ENCODE results near the gene YPEL2.

Gene YPEL2

DNA sequence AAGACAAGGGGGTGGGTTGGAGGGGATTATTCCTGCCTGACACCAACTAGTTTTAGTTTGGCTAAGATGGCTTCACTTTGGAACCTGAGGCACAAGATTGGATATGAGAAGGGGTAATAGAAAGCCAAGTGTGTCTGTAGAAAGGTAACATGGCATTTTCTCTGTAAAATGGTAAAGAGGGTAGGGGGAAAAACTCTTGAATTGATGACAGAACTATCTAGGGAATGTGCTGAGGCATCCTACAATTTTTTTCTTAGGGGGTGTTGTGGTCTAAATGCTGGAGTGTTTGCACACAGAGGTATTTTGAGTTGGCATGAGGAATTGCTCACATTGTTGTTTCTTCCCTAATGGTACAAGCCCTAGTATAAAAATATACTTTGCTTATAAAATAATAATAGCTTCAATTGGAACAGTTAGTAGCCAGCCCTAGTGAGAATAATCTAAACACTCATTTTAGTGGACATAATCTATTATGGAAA lies 25.8 kb downstream of the YPEL2 start:
- peak; percentile 59 for DNase-seq (ENCODE audit: low spot score)

- DNase-seq (ENCODE audit: low spot score) = peak; percentile 64
Measured at GRCh38 chr17:59357929-59358328, 26.5 kb downstream of the YPEL2 start.

DNA sequence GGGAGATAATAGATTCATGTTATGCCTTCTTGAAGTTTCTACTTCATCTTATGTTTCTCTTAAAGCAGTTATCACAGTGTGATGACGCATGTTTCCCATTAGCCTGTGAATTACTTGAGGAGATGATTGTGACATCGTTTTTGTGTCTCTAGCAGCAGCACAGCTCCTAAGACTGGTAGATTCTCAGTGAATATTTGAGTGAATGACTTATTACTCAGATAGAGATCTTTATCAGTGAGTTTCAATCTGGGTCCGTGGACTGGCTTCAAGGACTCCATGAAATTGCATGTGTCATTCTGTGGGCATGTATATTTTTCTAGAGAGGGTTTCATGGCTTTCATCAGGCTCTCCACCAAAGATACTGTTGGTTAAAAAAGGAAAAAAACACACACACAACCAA lies 29.9 kb downstream of the YPEL2 start:
- DNase-seq (ENCODE audit: low spot score) = peak; percentile 70

- peak; percentile 54 for DNase-seq (ENCODE audit: low spot score)
Measured at GRCh38 chr17:59361916-59362810, 30.7 kb downstream of the YPEL2 start.

DNA sequence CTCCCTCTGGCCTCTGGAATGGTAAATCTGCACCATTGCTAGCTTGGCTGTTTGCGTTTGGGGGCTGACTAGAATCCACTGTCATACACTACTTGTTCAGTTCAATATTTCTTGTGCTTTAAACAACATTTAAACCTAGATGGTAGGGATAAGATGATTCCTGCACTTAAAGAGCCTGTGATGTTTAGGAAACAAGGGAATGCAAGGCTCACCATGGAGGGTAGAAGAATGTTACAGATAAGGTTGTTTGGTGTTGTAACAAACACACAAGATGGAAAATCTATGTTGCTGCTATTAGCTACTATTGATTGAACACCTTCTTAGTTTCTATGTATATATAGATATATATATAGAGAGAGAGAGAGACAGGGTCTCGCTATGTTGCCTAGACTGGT lies 31.4 kb downstream of the YPEL2 start:
- no peak for DNase-seq (ENCODE audit: low spot score)

DNA sequence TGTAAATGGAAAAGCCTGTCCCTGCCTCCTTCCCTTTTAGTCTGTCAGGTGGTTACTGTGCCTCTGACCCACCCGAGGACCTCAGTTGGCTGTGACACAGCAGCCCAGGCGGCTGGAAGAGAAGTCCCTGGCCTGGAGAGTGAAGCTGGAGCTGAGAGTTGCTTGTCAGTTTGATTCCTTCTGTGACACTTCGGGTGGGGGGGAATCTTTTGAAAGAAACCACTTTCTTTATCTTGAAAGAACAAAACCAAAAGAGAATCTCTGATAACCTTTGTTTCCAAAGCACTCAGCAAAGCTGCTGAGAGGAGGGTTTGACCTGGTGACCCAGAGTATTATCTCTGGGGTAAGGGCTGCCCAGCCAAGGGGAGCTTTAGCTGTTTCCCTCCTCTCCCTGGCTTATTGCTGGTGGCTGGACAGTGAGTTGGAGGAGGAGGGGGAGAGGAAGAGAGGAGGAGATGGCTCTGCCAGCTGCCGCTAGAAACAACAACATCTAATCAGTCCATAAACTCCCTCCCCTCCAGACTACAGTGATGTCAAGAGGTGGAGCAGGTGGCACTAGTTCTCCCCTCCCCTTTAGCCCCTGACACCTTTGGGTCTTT lies 34.0 kb downstream of the YPEL2 start:
- no peak for DNase-seq (ENCODE audit: low spot score)

DNA sequence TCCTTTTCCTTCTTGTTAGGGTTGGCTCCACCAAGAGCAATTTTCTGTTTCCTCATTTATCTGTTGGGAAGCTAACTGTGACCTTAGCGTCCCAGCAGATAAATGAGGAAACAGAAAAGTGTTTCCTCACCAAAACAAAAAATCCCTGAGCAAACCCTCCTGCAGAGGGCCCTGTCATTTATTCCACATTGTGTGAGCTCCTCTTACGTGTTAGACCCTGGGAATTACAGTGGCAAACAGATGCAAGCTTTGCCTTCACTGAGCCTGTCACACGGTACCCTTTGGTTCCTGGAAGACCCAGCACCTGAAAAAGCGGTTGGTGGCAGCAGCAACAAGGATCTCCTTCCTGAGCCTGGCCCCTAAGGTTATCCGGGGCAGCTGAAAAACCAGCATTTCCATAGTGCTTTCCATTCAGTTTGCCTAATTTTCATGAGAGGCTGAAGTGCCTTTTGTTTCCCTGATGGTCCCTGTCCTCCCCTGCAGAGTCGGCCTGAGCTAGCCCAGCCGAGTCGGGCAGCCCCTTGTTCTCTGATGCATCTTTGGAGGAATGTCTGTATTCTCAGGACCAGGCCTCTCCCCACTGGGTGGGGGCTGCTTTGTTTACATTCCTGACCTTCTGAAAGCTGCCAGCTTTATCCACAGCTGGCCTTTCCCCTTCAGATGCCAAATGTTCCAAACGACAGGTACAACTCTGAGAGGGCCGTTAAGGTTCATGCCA lies 34.7 kb downstream of the YPEL2 start:
- DNase-seq (ENCODE audit: low spot score) = no peak

DNA sequence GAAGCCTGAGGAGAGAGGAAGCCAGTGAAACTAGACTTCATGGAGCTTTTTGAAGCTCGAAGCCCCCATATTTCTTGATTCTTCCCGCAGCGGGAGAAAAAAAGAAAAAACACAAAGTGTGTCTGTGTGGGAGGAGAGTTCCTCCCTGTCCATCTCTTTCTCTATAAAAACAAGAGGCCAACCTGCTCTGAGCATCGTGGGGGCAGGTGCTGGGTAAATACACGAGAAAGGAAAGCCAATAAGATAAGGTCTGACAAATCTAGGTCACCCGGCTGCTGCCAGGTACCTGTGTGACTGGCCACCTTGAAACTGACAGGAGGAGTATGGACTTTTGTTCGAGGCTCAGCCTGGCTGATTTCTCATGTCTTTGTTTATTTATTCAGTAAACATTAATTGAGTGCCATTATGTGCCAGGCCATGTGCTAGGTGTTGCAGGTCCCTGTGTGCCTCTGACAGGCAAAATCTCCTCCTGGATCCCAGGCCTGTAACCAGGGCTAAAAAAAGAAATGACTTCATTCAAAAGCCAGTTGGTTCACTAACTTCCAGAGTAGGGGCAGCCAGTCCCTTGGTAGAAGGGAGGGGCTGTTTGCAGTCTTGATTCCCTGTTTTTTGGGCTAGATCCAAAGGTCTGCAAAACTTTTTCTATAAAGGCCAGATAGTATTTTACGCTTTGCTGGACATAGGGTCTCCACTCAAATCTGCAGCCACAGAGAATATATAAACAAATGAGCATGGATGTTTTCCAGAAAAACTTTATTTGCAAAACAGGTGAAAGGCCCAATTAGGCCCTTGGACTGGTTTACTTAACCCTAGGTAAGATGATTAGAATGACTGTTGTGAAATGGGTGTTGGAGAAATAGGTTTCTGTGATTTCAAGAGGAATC lies 35.6 kb downstream of the YPEL2 start:
- peak; percentile 65 for DNase-seq (ENCODE audit: low spot score)

GRCh38 chr17:59367657-59368045 lies 36.2 kb downstream of the YPEL2 start:
- no peak for DNase-seq (ENCODE audit: low spot score)

- no peak for DNase-seq (ENCODE audit: low spot score)
Measured at GRCh38 chr17:59368218-59368857, 36.9 kb downstream of the YPEL2 start.

GRCh38 chr17:59369031-59369975 lies 37.8 kb downstream of the YPEL2 start:
- DNase-seq (ENCODE audit: low spot score) = no peak

DNA sequence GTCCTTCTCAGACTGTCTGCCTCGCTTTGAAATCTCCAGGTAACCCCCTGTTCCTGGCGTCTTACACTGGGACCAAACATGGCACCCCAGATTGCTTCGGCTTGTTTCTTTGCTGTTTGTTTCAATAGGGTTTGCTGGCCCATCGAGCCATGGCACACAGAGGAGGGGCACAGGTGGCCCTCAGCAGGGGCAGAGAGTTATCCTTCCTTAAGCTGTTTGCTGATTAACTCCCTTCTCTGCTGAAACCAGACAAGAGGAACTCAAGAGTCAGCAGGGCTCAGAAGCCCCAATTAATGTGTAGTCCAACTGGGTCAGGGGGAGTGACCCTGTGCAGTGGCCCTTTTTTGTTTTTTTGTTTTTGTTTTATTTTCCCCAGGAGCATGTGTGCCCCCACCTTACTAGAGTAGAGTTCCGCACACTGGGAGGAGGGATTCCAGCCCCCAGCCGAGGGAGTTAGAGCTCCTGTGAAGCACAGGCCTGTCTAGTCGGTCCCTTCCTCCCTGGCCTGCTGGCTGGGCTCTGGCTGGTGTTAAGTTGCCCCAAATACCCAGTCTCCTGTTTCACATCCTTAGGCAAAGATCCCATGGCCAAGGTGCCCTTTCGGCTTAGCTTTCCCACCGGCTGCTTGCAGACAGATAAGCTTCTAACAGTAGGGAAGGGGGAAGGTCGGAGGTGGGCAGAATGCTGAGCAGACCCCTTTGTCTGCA lies 39.3 kb downstream of the YPEL2 start:
- no peak for DNase-seq (ENCODE audit: low spot score)

DNA sequence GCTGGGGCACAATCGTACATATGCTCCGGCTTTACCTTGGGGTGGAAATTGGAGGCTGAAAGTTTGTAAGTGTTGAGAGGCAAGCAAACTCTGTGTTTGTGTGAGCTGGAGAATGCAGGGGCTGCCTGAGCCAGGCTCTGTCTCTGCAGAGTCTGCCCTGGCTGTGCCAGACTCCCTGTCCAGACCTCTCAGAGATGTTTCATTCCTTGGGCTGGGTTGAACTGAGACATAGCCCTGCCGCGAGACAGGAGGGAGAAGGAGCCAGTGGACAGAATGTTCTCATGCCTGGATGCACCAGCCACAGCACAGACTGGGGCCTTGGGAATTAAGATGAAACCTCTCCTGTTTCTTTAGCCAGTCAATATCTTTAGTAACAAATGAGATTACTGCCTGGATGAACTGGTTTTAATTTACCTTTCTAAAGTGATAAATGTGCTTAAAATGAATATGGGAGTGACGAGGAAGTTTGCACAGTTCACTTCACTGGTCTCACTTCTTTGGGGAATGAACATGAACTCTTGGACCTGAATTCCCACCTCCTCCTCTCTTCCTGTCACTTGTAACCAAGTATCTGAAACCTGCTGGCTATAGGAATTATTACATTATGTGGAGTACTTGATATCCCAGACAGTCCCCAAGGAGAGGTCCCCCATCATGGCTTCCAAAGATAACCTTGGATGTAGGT lies 40.1 kb downstream of the YPEL2 start:
- peak; percentile 60 for DNase-seq (ENCODE audit: low spot score)

DNA sequence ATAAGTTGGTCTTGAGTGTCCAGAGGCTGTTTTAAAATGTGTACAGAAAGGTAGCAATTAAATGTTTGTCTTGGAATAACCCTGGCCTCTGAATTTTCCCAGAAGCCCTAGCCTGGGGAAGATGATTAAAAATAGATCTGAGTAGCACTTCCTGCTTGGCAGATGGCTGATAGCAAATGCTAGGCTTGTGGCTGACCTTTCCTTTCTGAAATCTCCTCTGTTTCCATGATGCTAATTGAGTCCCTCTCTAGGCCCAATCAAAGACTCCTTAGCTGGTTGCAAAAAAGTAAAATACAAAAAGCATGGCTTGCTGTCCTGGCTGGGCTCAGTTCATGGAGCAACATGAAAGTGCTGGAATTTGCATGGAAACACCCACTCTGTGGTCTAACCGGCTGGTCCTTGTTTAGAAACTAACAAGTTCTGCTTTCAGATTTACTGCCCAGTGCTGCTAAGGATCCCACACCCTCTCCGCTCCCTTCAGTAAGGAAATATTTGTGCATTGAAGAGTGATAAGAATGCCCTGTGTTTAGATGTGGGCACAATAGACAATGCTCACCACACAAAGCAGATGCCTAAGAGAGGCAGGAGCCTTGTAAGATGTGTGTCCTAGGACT lies 40.8 kb downstream of the YPEL2 start:
- DNase-seq (ENCODE audit: low spot score) = peak; percentile 80

- peak; percentile 78 for DNase-seq (ENCODE audit: low spot score)
Measured at GRCh38 chr17:59373882-59374495, 42.5 kb downstream of the YPEL2 start.

DNA sequence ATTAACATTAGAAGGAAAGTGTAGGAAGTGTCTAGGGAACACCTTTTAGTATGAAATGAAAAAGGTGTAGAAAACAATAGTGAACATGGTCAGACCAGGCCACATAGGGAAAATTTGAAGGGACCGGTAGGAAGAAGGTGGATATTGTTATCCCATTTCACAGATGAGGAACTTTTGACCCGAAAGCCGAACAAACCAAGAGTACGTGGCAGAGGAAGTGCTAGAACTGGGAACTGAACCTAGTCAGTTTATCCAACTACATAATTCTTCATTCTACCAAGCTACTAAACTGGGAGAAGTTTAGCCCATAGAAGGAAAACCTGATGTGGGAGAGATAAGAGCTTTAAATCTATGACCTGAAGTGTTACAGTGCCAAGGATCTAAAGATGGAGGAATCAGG lies 43.2 kb downstream of the YPEL2 start:
- no peak for DNase-seq (ENCODE audit: low spot score)

DNA sequence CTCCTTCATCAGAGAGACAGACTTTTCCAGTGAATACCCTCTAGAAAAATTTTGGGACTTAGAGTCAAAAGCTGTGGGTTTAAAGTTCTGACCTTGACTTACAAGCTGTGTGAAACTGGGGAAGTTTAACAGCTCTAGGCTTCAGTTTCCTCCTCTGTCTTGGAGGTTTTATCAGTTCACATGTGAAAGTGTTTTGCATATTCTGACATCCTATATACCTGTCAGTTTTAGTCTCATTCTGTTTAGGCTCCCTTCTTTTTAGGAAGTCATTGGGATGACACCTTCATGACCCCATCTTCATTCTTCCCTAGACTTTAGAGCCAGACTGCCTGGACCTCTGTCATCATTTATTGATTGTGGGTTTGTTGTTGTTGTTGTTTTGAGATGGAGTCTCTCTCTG lies 44.4 kb downstream of the YPEL2 start:
- DNase-seq (ENCODE audit: low spot score) = no peak

DNA sequence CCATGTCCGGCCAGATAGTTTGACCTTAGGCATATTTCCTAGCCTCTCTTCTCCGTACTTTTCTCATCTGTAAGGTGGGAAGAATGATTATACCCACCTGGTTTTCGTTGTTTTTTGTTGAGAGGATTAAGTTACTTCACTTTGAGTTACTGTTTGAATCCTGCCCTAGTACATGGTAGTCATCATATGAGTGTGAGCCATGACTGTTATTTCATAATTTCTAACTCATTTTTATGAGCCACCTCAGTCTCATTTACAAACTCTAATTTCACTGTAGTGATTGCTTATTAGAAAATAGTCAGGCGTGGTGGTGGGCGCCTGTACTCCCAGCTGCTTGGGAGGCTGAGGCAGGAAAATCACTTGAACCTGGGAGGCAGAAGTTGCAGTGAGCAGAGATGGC lies 45.1 kb downstream of the YPEL2 start:
- no peak for DNase-seq (ENCODE audit: low spot score)
